ENCODE results near the gene PI16. TPM values are rescaled to one million over a fixed set of nuclear protein-coding genes. Genes with fewer than 3 reads are reported as not detected.

Gene PI16
- total RNA-seq, 1 donor: 1.8 TPM

GRCh38 chr6:36970892-36971842 lies 16.6 kb downstream of the PI16 start:
- H3K36me3 ChIP-seq (ENCODE audit: insufficient read depth, low read length): peaks cover 96% of the 10 kb centered on the region
- no peak for TF ChIP-seq CTCF (IDR thresholded peaks at IDR 0.05; ENCODE audit: extremely low read depth, low read depth, low read length)
- no peaks in the 10 kb centered on the region for H3K27me3 ChIP-seq (ENCODE audit: insufficient read depth, low read length)
- H3K9me3 ChIP-seq (ENCODE audit: low read depth, low read length): no peaks in the 10 kb centered on the region
- H3K79me2 ChIP-seq (ENCODE audit: insufficient read depth, low read length): peaks cover 9% of the 10 kb centered on the region
- H3K4me2 ChIP-seq (ENCODE audit: insufficient read depth, low read length): no peak overlapping the region
- H3K4me3 ChIP-seq (ENCODE audit: insufficient read depth, low read length): no peak overlapping the region
- H3K27ac ChIP-seq (ENCODE audit: low read depth, low read length): no peak overlapping the region
- no peak overlapping the region for H2AFZ ChIP-seq (ENCODE audit: low read length)
- H4K20me1 ChIP-seq (ENCODE audit: insufficient read depth, low read length): peaks cover 20% of the 10 kb centered on the region
- no peaks in the 10 kb centered on the region for H3K4me1 ChIP-seq (ENCODE audit: insufficient read depth, low read length)
- DNase-seq (ENCODE audit: insufficient read length, low spot score, missing footprints): peak; percentile 51

- peaks cover 17% of the 10 kb centered on the region for H3K79me2 ChIP-seq (ENCODE audit: insufficient read depth, low read length)
- H3K4me2 ChIP-seq (ENCODE audit: insufficient read depth, low read length): no peak overlapping the region
- H3K27me3 ChIP-seq (ENCODE audit: insufficient read depth, low read length): no peaks in the 10 kb centered on the region
- no peak for TF ChIP-seq CTCF (IDR thresholded peaks at IDR 0.05; ENCODE audit: extremely low read depth, low read depth, low read length)
- peak; percentile 74 for DNase-seq (ENCODE audit: insufficient read length, low spot score, missing footprints)
- no peaks in the 10 kb centered on the region for H3K4me1 ChIP-seq (ENCODE audit: insufficient read depth, low read length)
- peaks cover 99% of the 10 kb centered on the region for H3K36me3 ChIP-seq (ENCODE audit: insufficient read depth, low read length)
- no peak overlapping the region for H2AFZ ChIP-seq (ENCODE audit: low read length)
- no peak overlapping the region for H3K4me3 ChIP-seq (ENCODE audit: insufficient read depth, low read length)
- H4K20me1 ChIP-seq (ENCODE audit: insufficient read depth, low read length): peaks cover 25% of the 10 kb centered on the region
- H3K27ac ChIP-seq (ENCODE audit: low read depth, low read length): no peak overlapping the region
- no peaks in the 10 kb centered on the region for H3K9me3 ChIP-seq (ENCODE audit: low read depth, low read length)
Measured at GRCh38 chr6:36971921-36972673, 17.6 kb downstream of the PI16 start.

- H3K9me3 ChIP-seq (ENCODE audit: low read depth, low read length): no peaks in the 10 kb centered on the region
- H4K20me1 ChIP-seq (ENCODE audit: insufficient read depth, low read length): peaks cover 27% of the 10 kb centered on the region
- no peak overlapping the region for H3K4me3 ChIP-seq (ENCODE audit: insufficient read depth, low read length)
- DNase-seq (ENCODE audit: insufficient read length, low spot score, missing footprints): peak; percentile 55
- peaks cover 98% of the 10 kb centered on the region for H3K36me3 ChIP-seq (ENCODE audit: insufficient read depth, low read length)
- no peaks in the 10 kb centered on the region for H3K27me3 ChIP-seq (ENCODE audit: insufficient read depth, low read length)
- H2AFZ ChIP-seq (ENCODE audit: low read length): no peak overlapping the region
- H3K4me2 ChIP-seq (ENCODE audit: insufficient read depth, low read length): no peak overlapping the region
- peaks cover 28% of the 10 kb centered on the region for H3K79me2 ChIP-seq (ENCODE audit: insufficient read depth, low read length)
- no peak overlapping the region for H3K27ac ChIP-seq (ENCODE audit: low read depth, low read length)
- H3K4me1 ChIP-seq (ENCODE audit: insufficient read depth, low read length): no peaks in the 10 kb centered on the region
- no peak for TF ChIP-seq CTCF (IDR thresholded peaks at IDR 0.05; ENCODE audit: extremely low read depth, low read depth, low read length)
Measured at GRCh38 chr6:36973190-36973589, 18.7 kb downstream of the PI16 start.

- peaks cover 98% of the 10 kb centered on the region for H3K36me3 ChIP-seq (ENCODE audit: insufficient read depth, low read length)
- H3K4me3 ChIP-seq (ENCODE audit: insufficient read depth, low read length): no peak overlapping the region
- peaks cover 31% of the 10 kb centered on the region for H4K20me1 ChIP-seq (ENCODE audit: insufficient read depth, low read length)
- no peak overlapping the region for H3K4me2 ChIP-seq (ENCODE audit: insufficient read depth, low read length)
- no peak overlapping the region for H3K27ac ChIP-seq (ENCODE audit: low read depth, low read length)
- H3K27me3 ChIP-seq (ENCODE audit: insufficient read depth, low read length): no peaks in the 10 kb centered on the region
- no peaks in the 10 kb centered on the region for H3K4me1 ChIP-seq (ENCODE audit: insufficient read depth, low read length)
- no peak for TF ChIP-seq CTCF (IDR thresholded peaks at IDR 0.05; ENCODE audit: extremely low read depth, low read depth, low read length)
- H3K79me2 ChIP-seq (ENCODE audit: insufficient read depth, low read length): peaks cover 32% of the 10 kb centered on the region
- no peak for DNase-seq (ENCODE audit: insufficient read length, low spot score, missing footprints)
- no peaks in the 10 kb centered on the region for H3K9me3 ChIP-seq (ENCODE audit: low read depth, low read length)
- H2AFZ ChIP-seq (ENCODE audit: low read length): no peak overlapping the region
Measured at GRCh38 chr6:36973647-36974046, 19.1 kb downstream of the PI16 start.

All from osteoblast (primary cell).